GM12878 (cell line): ENCODE results near the gene PCSK5. TPM values are rescaled to one million over a fixed set of nuclear protein-coding genes. Genes with fewer than 3 reads are reported as not detected.

Experiments
- ATAC-seq: fragments of 200-7000 bp; cut with Tn5 transposase; 3 replicates; pipeline ENCODE4 v1.9.1; 2020; ENCODE audit warnings: mild to moderate bottlenecking, moderate library complexity
- BruUV-seq: library from RNA; stranded (reverse); fragments of 400-500 nt; replicated peaks from 2 replicates; lab custom pipeline; 2021; lab: Mats Ljungman, UMichigan
- CTCF ChIA-PET: fragments of 300-600 bp; sonication (Branson Sonifier 250); formaldehyde crosslinking; extraction: SDS; loops from one replicate; lab custom pipeline; 2021; ENCODE audit warnings: inconsistent platforms; lab: Yijun Ruan, JAX
- POLR2A ChIA-PET: fragments of 350-600 bp; formaldehyde crosslinking; extraction: SDS; loops from one replicate; lab custom pipeline; 2021; ENCODE audit warnings: inconsistent platforms; lab: Charles Lee
- RAD21 ChIA-PET: fragments of 300-600 bp; sonication (Branson Sonifier 250); formaldehyde crosslinking; loops from one replicate; lab custom pipeline; 2023; ENCODE audit warnings: antibody characterized with exemption; ENCODE audit not compliant: unreplicated experiment; lab: Charles Lee
- SMC1A ChIA-PET: fragments of 300-600 bp; sonication (Branson Sonifier 250); formaldehyde crosslinking; loops from one replicate; lab custom pipeline; 2023; ENCODE audit not compliant: unreplicated experiment, uncharacterized antibody; lab: Charles Lee
- DNase-seq: peaks from one replicate; pipeline ENCODE4 v3.0.0-alpha.2; 2011; ENCODE audit warnings: low read depth, low spot score
- FAIRE-seq: peaks from 3 replicates; lab custom pipeline; 2011; peaks lifted over from hg19 to GRCh38; lab: Jason Lieb, UNC
- H2AFZ ChIP-seq: 2 replicates; pipeline ENCODE4 v1.6.0; 2011; ENCODE audit warnings: low read depth, low read length, control low read depth; ENCODE audit not compliant: control insufficient read depth
- H3K27ac ChIP-seq: 2 replicates; pipeline ENCODE4 v1.5.1; 2011; ENCODE audit warnings: control low read depth; ENCODE audit not compliant: control insufficient read depth, insufficient read depth
- H3K27me3 ChIP-seq, 2 experiments: replicated peaks in 1 of 2; 2 replicates each; pipeline versions ENCODE4 v1.6.0 to v1.6.1; 2011; ENCODE audit warnings: low read length in 1 of 2; ENCODE audit not compliant: control insufficient read depth in 2 of 2, insufficient read depth in 2 of 2
- H3K36me3 ChIP-seq, 2 experiments: 2 replicates each; pipeline ENCODE4 v1.5.1; 2011; ENCODE audit warnings: low read length in 1 of 2; ENCODE audit not compliant: control insufficient read depth in 2 of 2, insufficient read depth in 2 of 2
- H3K4me1 ChIP-seq: 2 replicates; pipeline ENCODE4 v1.6.1; 2011; ENCODE audit warnings: mild to moderate bottlenecking, low read length, moderate library complexity, mixed read lengths; ENCODE audit not compliant: control insufficient read depth, insufficient read depth
- H3K4me2 ChIP-seq: 2 replicates; pipeline ENCODE4 v1.6.0; 2011; ENCODE audit warnings: control low read depth; ENCODE audit not compliant: control insufficient read depth, insufficient read depth
- H3K4me3 ChIP-seq: fragments of 200-600 bp; sonication (generic); 2 replicates; pipeline ENCODE4 v1.5.1; 2016
- H3K79me2 ChIP-seq: 2 replicates; pipeline ENCODE4 v1.6.0; 2011; ENCODE audit warnings: low read length; ENCODE audit not compliant: control insufficient read depth, insufficient read depth
- H3K9ac ChIP-seq: 2 replicates; pipeline ENCODE4 v1.8.0; 2011; ENCODE audit warnings: low read length, control low read depth, mixed read lengths; ENCODE audit not compliant: control insufficient read depth, insufficient read depth
- H3K9me3 ChIP-seq: replicated peaks from 3 replicates; pipeline ENCODE4 v1.5.1; 2011; ENCODE audit warnings: mild to moderate bottlenecking, low read length; ENCODE audit not compliant: control insufficient read depth, insufficient read depth
- H4K20me1 ChIP-seq: 2 replicates; pipeline ENCODE4 v1.6.0; 2011; ENCODE audit not compliant: control insufficient read depth, insufficient read depth
- EED ChIP-seq: sonication (generic); IDR thresholded peaks from 2 replicates; pipeline ENCODE4 v1.6.1; 2016; ENCODE audit warnings: antibody characterized with exemption, low read depth
- ESRRA ChIP-seq: IDR thresholded peaks from 2 replicates; pipeline ENCODE4 v1.6.1; 2012; ENCODE audit warnings: mild to moderate bottlenecking, low read length, improper control_type of control experiment
- GATAD2B ChIP-seq: fragments of 450-650 bp; conservative IDR thresholded peaks from 2 replicates; pipeline ENCODE4 v1.6.1; 2017; ENCODE audit warnings: low read depth, mild to moderate bottlenecking, moderate library complexity
- HSF1 ChIP-seq: fragments of 150-350 bp; IDR thresholded peaks from 2 replicates; pipeline ENCODE4 v1.6.1; 2014; ENCODE audit warnings: mild to moderate bottlenecking, low read depth, low read length
- MTA2 ChIP-seq: fragments of 450-650 bp; IDR thresholded peaks from 2 replicates; pipeline ENCODE4 v1.6.1; 2016; ENCODE audit warnings: low read depth, mild to moderate bottlenecking, moderate library complexity
- MXI1 ChIP-seq: fragments of 150-350 bp; IDR thresholded peaks from 2 replicates; pipeline ENCODE4 v1.6.1; 2011; ENCODE audit warnings: low read depth, mild to moderate bottlenecking, inconsistent platforms, low read length, improper control_type of control experiment
- RFX5 ChIP-seq: IDR thresholded peaks from 2 replicates; pipeline ENCODE4 v1.6.1; 2011; ENCODE audit warnings: low read depth, low read length, improper control_type of control experiment
- SMAD1 ChIP-seq: fragments of 450-650 bp; IDR thresholded peaks from 2 replicates; pipeline ENCODE4 v1.6.1; 2018; ENCODE audit warnings: mild to moderate bottlenecking, low read depth; ENCODE audit not compliant: partially characterized antibody
- SMAD5 ChIP-seq: IDR thresholded peaks from 2 replicates; pipeline ENCODE4 v1.6.1; 2016; ENCODE audit warnings: antibody characterized with exemption, low read depth
- ZNF24 ChIP-seq: fragments of 450-650 bp; IDR thresholded peaks from 2 replicates; pipeline ENCODE4 v1.6.1; 2017; ENCODE audit warnings: antibody characterized with exemption, mild to moderate bottlenecking
- ZNF687 ChIP-seq: fragments of 450-650 bp; IDR thresholded peaks from 2 replicates; pipeline ENCODE4 v1.6.1; 2017; ENCODE audit warnings: mild to moderate bottlenecking, moderate library complexity
- WGBS: methylation state at CpG from one replicate; pipeline ENCODE4 v1.1.6; 2016; ENCODE audit warnings: low lambda C conversion rate; ENCODE audit not compliant: insufficient replicate concordance, insufficient coverage; ENCODE audit errors: missing lambda C conversion rate; 5-methylcytosine and 5-hydroxymethylcytosine counted together
- in situ Hi-C: fragments of 300-500 bp; cut with MboI; formaldehyde crosslinking; loops from 9 replicates; pipeline ENCODE4 v1.14.3; 2018; ENCODE audit warnings: mixed read lengths
- intact Hi-C: fragments of 100-400 bp; cut with micrococcal nuclease; formaldehyde crosslinking; loops from one replicate; pipeline ENCODE4 v1.14.2; 2022; ENCODE audit not compliant: unreplicated experiment
- polyA plus RNA-seq, 11 experiments: library from polyadenylated mRNA; depleted of rRNA in 4 of 11; unstranded in 6 of 11; stranded (reverse) in 5 of 11; fragments of >200 nt; fragmentation: Nextera tagmentation in 4 of 11; fragmentation: Illumina TruSeq in 1 of 11; extraction: Ambion mirVana in 4 of 11; extraction: Trizol in 1 of 11; gene quantifications; 1 replicate in 1 of 11; 2 replicates in 10 of 11; pipeline versions ENCODE4 v1.2.1 to v1.2.3, GENCODE V29; 2011 to 2016; ENCODE audit warnings: inconsistent platforms in 2 of 11, missing spikeins in 2 of 11, low read depth in 1 of 11
- total RNA-seq, 4 experiments: library from RNA; depleted of rRNA in 3 of 4; stranded (reverse); fragments of >200 nt in 3 of 4; fragmentation: Illumina TruSeq in 1 of 4; extraction: Trizol in 1 of 4; gene quantifications; 2 replicates each; pipeline versions ENCODE4 v1.2.1 to v1.2.3, GENCODE V29; 2013 to 2021

The PCSK5 gene
- total and polyA plus RNA-seq, 10 of the 15 experiments (the other 5 are each of a cell fraction or from before 2014, with no cell fraction given): 0.01 to 0.13 (median 0.04) TPM; not detected in 3

GRCh38 chr9:76370396-76371023, 480.0 kb downstream of the PCSK5 start:
- no peak for FAIRE-seq
- ChIA-PET CTCF (interaction anchor here (0.9 to 1.8 kb wide), 3 partner anchors 8 to 288 kb away, joined by 3 to 5 read pairs (median 3); no protein-coding TSS in a partner anchor), POLR2A (no interaction called here), SMC1A (interaction anchor here (1.1 to 1.6 kb wide), 4 partner anchors 7 to 198 kb away, joined by 3 to 7 read pairs (median 4); partner anchors contain the start of gene RFK), RAD21 (interaction anchor here (0.9 kb wide), 2 partner anchors 21 to 24 kb away, joined by 3 to 5 read pairs; partner anchors contain the start of gene RFK)
- Histone ChIP-seq H3K4me3 (no peak overlapping the region), H3K27ac (no peak overlapping the region), H4K20me1 (no peaks in the 10 kb centered on the region), H3K27me3 (no peaks in the 10 kb centered on the region), H2AFZ (no peak overlapping the region), H3K9ac (no peak overlapping the region), H3K4me1 (peaks cover 10% of the 10 kb centered on the region), H3K9me3 (no peaks in the 10 kb centered on the region), H3K4me2 (no peak overlapping the region), H3K36me3 (no peaks in the 10 kb centered on the region), H3K79me2 (no peaks in the 10 kb centered on the region)
- WGBS: 67% methylated on average over 3 of the region's 3 CpGs
- TF ChIP-seq ZNF687: no peak
- TF ChIP-seq SMAD5: no peak
- no peak for TF ChIP-seq SMAD1
- TF ChIP-seq ZNF24: no peak
- TF ChIP-seq HSF1: no peak
- TF ChIP-seq MTA2: no peak
- no peak for TF ChIP-seq MXI1
- no peak for TF ChIP-seq EED
- no peak for TF ChIP-seq RFX5
- TF ChIP-seq ESRRA: no peak
- no peak for TF ChIP-seq GATAD2B
- intact Hi-C loops (no loop called here), in situ Hi-C loops (no loop called here)
- no peak for ATAC-seq
- DNase-seq: no peak
- no TSS peak for BruUV-seq
